ENCODE measurements around the gene VASP. TPM values are rescaled to one million over a fixed set of nuclear protein-coding genes. Genes with fewer than 3 reads are reported as not detected.

VASP gene
- total RNA-seq, 1 experiment from 2014 or later = 102 TPM

GRCh38 chr19:45473682-45474605, 33.3 kb upstream of the VASP start:
- no peak for DNase-seq (ENCODE audit: low read depth)

DNA sequence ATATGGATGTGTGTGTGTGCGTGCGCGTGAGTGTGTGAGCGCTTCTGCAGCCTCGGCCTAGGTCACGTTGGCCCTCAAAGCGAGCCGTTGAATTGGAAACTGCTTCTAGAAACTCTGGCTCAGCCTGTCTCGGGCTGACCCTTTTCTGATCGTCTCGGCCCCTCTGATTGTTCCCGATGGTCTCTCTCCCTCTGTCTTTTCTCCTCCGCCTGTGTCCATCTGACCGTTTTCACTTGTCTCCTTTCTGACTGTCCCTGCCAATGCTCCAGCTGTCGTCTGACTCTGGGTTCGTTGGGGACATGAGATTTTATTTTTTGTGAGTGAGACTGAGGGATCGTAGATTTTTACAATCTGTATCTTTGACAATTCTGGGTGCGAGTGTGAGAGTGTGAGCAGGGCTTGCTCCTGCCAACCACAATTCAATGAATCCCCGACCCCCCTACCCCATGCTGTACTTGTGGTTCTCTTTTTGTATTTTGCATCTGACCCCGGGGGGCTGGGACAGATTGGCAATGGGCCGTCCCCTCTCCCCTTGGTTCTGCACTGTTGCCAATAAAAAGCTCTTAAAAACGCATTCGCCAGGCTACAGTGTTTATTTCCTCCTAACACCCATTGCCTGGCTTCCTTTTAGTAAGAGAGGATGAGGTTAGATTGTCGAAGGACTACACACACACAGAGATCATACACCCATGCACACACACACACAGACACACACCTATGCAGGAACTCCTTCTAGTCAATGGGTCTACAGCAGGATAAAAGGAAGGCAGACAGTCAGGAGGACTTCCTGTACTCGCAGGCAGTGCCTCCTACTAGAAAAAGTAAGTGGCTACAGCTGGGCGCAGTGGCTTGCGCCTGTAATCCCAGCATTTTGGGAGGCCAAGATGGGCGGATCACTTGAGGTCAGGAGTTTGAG, 32.4 kb upstream of the VASP start:
- no peak for DNase-seq (ENCODE audit: low read depth)

DNA sequence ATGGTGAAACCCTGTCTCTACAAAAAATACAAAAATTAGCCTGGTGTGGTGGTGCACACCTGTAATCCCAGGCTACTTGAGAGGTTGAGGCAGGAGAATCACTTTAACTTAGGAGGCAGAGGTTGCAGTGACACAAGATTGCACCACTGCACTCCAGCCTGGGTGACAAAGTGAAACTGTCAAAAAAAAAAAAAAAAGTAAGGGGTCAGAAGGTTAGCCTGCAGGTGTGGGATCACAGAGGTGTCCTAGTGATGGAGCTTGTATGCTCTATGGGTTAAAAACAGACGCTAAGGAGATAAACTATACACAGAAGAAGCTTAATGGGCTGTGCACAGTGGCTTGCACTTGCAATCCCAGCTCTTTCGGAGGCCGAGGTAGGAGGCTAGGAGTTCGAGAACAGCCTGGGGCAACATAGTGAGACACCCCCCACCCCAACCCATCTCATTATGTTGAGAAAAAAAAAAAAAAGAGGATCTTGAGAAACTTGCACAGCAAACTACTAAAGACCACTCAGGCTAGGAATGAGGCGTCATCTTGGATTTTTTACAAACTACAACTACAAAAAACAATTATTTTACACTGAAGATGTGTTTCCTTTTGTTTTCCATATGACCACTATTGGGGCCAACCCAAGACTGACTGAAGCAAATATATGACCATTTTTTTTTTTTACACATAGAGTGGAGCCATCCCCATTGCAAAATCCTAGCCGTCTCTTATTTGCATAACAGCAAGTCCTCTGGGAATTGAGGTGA, 31.6 kb upstream of the VASP start:
- DNase-seq (ENCODE audit: low read depth) = no peak

DNA sequence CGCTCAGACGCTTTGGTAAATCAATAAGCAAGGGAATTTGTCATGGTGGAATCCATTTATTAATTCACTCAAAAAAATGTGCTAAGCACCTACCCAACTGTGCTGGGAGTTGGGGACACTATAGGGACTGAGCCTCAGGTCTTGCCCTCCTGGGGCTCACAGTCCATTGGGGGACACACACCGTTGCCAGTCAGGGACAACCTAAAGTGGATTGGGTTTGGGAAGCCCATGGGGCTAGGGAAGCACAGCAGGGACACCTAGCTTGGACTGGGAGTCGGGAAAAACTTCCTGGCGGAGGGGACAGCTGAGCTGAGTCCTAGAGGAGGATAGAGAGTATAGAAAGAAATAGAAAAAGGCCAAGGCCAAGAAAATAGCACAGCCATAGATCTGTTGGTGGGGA, 31.0 kb upstream of the VASP start:
- no peak for DNase-seq (ENCODE audit: low read depth)

GRCh38 chr19:45477186-45477585, 30.1 kb upstream of the VASP start:
- no peak for DNase-seq (ENCODE audit: low read depth)

- no peak for DNase-seq (ENCODE audit: low read depth)
Measured at GRCh38 chr19:45477713-45478453, 29.4 kb upstream of the VASP start.

DNA sequence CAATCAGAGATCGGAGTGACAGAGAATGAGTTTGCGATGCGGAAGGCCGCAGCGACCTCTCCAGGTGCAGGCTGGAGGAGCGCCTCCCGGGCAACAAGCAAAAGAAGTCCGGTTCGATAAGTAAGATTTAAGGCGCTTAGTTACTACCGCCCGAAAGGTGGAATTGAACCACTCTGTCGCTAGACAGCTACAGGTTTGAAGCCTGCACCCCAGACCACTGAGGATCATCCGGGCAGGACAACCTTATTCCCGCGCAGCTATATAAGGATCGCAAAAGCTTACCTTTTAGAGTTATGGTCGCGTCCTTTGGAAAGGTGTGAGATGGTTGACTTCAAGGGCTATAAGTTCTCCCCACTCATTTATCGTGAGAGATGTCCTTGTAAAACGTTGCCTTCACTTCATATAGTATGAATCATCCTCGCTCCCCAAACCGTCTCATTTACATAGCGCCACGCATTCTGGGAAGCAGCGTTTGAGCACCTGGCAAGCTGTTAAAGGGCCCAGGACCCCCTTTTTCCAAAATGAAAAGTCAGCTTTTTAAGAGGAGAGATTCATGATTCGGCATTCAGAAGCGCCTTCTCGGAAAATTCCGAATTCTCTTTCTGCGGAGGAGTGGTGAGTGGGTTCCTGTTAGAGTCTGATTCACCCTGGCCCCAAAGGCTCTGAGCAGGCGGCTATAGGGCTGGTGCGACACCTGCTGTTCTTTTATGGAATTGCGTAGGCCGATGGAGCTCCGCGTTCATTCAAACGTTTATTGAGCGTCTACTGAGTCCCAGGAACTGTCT, 28.6 kb upstream of the VASP start:
- peak; percentile 93 for DNase-seq (ENCODE audit: low read depth)

DNA sequence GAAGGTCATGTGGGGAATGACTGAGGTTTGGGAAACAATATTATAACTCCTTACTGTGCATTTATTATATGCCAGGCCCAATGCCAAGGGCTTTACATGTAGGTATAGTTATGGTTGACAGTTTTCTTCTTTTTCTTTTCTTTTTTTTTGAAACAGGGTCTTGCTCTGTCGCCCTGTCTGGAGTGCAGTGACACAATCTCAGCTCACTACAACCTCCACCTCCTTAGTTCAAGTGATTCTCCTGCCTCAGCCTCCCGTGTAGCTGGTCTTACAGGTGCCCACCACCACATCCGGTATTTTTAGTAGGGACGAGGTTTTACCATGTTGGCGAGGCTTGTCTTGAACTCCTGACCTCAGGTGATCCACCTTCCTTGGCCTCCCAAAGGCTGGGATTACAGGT, 24.2 kb upstream of the VASP start:
- no peak for DNase-seq (ENCODE audit: low read depth)

- DNase-seq (ENCODE audit: low read depth) = no peak
Measured at GRCh38 chr19:45484273-45484945, 22.9 kb upstream of the VASP start.

DNA sequence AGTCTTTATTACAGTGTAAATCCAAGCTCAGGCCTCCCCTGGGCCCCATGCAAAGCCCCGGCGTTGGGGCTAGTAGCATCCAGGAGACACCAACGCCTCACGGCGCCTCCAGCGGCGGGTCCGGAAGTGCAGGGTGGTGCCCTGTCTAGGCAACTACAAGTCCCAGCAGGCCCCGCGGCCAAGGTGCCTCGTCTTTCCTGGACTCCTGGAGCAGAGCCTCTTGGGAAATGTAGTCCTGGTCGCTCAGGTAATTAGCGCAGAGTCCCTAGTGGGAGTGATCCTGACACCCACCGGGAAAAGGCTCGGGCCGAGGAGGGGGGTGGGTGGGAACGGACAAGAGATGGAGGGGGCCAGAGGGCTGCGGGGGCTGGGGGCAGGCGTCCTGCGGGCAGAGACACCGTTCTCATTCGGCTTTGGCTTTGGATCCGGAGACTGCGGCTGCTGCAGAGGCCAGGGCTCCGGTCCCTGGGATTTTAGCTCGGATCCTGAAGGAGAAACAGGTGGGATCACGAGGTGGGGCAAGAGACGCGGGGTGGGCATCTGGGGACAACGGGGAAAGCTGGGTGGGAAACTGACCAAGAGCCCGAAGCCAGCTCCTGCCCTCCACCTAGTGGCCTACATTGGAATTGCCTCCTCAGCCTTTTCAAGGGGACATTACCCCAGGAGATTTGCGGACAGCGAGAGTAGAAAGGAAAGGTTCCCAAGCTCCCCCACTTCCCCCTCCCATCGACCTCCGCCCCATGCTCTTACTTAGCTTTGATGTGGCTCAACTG, 21.8 kb upstream of the VASP start:
- DNase-seq (ENCODE audit: low read depth) = peak; percentile 90

DNA sequence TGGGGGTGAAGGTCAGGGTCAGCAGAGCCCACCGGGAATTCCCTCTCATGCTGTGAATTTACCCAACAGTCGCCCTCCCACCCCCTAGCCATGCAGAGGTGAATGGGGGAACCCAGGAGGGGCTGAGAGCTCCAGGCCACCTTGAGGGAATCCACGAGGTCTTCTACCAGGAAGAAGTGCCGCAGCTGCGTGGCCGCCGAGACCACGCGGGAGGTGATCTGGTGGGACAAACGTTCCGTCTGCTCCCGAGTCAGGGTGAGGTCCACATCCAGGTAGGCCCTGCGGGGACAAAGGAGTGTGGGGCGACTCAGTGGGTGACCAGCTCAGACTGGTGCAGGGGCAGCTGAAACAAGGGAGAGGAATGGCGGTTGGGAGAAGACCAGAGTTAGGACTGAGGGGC, 18.6 kb upstream of the VASP start:
- DNase-seq (ENCODE audit: low read depth) = no peak

- DNase-seq (ENCODE audit: low read depth) = no peak
Measured at GRCh38 chr19:45489216-45489855, 17.9 kb upstream of the VASP start.

DNA sequence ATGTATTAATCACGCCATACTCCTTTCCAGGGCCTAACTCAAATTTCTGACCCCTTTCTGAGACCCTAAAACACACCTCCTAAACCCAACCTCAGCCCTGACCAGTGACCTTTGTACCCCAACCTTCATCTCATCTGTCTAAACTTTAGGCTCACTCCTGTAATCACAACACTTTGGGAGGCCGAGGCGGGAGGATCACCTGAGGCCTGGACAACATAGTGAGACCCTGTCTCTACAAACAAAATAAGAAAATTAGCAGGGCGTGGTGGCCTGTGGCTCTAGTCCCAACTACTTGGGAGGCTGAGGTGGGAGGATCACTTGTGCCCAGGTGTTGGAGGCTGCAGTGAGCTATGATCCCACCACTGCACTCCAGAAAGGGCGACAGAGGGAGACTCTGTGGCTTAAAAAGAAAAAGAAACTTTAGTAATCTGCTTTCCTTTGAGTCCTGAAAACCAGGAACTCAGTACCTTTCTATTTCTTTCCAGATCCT, 15.1 kb upstream of the VASP start:
- DNase-seq (ENCODE audit: low read depth) = no peak

DNA sequence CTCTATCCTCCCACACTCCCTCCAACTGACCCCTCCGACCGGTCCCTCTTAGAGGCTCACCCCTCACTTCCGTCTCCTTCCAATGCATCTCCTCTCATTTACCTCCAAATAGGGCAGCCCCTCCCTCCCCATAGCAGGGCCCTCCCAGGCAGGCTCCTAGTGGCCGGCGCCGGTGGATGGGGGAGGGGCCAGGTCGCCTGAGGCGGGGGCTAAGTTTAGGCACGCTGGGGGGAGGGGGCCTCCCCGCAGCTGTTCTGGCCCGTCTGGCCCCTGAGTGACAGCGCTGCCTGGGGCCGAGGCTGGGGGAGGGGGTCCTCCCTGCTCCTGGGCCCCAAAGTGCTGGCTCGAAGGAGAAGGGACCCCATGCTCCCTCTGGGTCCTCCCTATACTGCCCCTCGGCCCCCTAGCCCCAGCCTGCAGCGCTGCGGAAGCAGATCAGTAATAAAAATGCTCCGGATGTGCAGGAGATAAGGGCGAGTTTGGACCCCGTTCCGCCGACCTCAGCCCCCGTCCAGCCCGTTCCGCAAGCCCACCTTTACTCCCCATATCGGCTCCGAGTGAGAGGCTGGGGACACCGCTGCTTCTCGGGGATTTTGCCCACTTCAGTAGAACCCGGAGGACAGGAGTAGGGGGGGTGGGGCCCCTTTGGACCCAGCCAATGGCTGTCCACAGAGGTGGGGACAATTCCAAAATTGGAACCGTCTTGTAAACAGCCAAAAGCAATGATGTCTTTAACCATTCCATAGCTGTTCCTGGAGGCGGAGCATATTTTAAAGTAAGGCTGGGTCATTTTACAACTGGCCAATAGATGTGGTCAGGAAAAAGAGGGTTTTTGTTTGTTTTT, 14.4 kb upstream of the VASP start:
- peak; percentile 86 for DNase-seq (ENCODE audit: low read depth)

- no peak for DNase-seq (ENCODE audit: low read depth)
Measured at GRCh38 chr19:45494261-45494916, 12.9 kb upstream of the VASP start.

GRCh38 chr19:45495178-45495577, 12.1 kb upstream of the VASP start:
- DNase-seq (ENCODE audit: low read depth) = no peak
